GM18951 (cell line): ENCODE measurements around the gene YDJC.

Experiments used
- POLR2A ChIP-seq: IDR thresholded peaks from 4 replicates; pipeline ENCODE4 v1.6.1; 2011; ENCODE audit warnings: mild to moderate bottlenecking; ENCODE audit not compliant: insufficient read length, insufficient read depth; ENCODE audit errors: extremely low read depth
- in situ Hi-C: fragments of 300-500 bp; cut with MboI; formaldehyde crosslinking; loops from one replicate; pipeline ENCODE4 v1.12.0; 2022; ENCODE audit warnings: low sequenced_read_pairs, mixed read lengths, inconsistent platforms; ENCODE audit not compliant: unreplicated experiment

Gene YDJC

GRCh38 chr22:21661991-21662390 is 32.2 kb upstream of the YDJC start:
- no peak for TF ChIP-seq POLR2A
- in situ Hi-C loops = no loop called here

- in situ Hi-C loops = no loop called here
- no peak for TF ChIP-seq POLR2A
These were observed 31.1 kb upstream of the YDJC start for GRCh38 chr22:21660904-21661303.

- in situ Hi-C loops = no loop called here
- no peak for TF ChIP-seq POLR2A
These were observed 30.2 kb upstream of the YDJC start for GRCh38 chr22:21659864-21660525.

- in situ Hi-C loops = no loop called here
- TF ChIP-seq POLR2A = peak; percentile 58
These were observed 27.7 kb upstream of the YDJC start for GRCh38 chr22:21657360-21658032.

GRCh38 chr22:21657020-21657359 is 27.2 kb upstream of the YDJC start:
- in situ Hi-C loops = no loop called here
- TF ChIP-seq POLR2A = no peak

- no peak for TF ChIP-seq POLR2A
These were observed 23.0 kb upstream of the YDJC start for GRCh38 chr22:21652547-21653545.

GRCh38 chr22:21652010-21652546 is 22.3 kb upstream of the YDJC start:
- peak; percentile 81 for TF ChIP-seq POLR2A
- in situ Hi-C loops = no loop called here

More at GRCh38 chr22:21652547-21653545, 23.0 kb upstream of the YDJC start:
- in situ Hi-C loops = no loop called here

- in situ Hi-C loops = no loop called here
These were observed 21.7 kb upstream of the YDJC start for GRCh38 chr22:21651521-21652009.

GRCh38 chr22:21650823-21651520 is 21.1 kb upstream of the YDJC start:
- no peak for TF ChIP-seq POLR2A
- in situ Hi-C loops = no loop called here

More at GRCh38 chr22:21651521-21652009, 21.7 kb upstream of the YDJC start:
- no peak for TF ChIP-seq POLR2A

- no peak for TF ChIP-seq POLR2A
- in situ Hi-C loops = no loop called here
These were observed 20.5 kb upstream of the YDJC start for GRCh38 chr22:21650280-21650679.

GRCh38 chr22:21646608-21647590 is 17.1 kb upstream of the YDJC start:
- in situ Hi-C loops = loop anchor here (25.0 kb wide), 1 partner anchor 235 kb away; the partner anchor contains the start of gene HIC2
- no peak for TF ChIP-seq POLR2A

GRCh38 chr22:21645513-21645912 is 15.7 kb upstream of the YDJC start:
- in situ Hi-C loops = loop anchor here (25.0 kb wide), 1 partner anchor 233 kb away; the partner anchor contains the start of gene HIC2
